ENCODE measurements around the gene ZACN. TPM values are rescaled to one million over a fixed set of nuclear protein-coding genes. Genes with fewer than 3 reads are reported as not detected.

ZACN gene
- total RNA-seq, 1 donor from 2014 or later, result not detected

DNA sequence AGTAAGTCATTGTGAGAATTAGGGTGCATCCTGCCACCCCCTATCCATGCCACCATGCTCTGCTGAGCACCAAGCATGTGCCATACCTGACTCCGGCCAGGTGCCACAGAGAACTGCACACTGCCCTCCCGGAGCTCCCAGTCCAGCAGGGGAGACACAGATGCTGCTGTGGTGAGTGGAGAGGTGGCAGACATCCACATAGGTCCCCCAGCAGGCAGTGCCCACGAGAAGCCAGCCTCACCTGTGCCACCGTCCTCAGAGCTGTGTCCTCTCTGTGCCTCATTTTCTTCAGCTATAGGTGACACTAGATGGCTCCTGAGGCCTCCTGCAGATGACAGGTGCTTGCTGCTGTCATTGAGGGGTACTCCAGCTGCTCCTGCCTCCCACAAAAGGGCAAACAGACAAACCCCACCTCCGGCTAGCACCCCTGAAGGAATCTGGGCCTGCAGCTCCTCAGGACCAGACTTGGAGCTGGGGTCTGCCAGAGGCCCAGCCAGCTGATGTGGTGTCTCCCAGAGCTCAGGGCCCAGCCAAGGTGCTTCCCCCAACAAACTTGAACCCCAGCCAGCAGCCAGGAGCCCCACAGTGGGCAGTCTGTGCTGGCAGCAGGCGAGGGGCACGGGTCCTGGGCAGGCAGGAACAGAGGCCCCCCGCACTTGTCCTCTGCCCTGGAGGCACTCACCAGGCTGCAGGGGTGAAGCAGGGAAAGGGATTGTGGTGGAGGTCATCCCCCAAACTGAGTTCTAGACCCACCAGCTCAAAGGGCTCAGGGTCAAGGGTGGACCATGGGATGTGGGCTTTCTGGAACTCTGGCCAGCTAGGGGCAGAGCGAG is 45.0 kb downstream of the ZACN start:
- intact Hi-C loops (cut with DNase I), result no loop called here
- DNase-seq (ENCODE audit: missing footprints) (no peak), ATAC-seq (no peak)

DNA sequence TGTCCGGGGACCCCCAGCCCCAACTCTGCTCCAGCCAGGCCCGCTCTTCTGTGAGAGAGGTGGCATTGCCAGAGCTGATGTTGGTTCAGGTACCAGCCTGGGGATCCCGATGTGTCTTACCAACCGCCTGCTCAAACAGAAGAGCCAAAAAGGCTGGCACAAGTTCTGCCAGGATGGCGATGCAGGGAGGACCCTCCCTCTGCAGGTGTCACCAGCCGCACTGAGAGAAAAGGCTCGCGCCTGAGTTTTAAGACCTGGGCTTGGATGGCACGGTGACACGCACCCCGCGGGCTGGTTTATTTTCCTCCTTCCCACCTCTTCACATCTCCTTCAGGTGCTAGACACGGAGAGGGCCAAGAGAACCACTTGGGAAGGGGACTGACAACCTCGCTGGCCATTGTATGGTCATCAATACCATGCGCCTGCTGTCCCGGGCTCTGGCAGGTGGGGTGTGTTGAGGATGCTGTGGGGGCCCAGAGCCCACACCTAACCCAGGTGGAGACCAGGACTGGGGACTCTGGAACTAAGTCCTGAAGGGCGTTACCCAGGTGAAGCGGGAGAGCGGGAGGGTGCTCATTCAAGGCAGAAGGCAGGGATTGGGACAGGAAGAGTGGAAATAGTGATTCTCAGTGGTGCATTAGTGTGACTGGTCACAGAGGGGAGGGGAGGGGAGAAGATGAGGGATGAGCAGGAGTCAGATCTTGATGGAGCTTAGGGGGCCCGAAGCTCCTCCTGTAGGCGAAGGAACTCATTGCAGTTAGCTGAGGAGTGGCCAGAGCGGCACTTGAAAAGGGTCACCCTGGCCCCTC is 45.8 kb downstream of the ZACN start:
- intact Hi-C loops (cut with DNase I), result no loop called here
- ATAC-seq (no peak), DNase-seq (ENCODE audit: missing footprints) (no peak)

DNA sequence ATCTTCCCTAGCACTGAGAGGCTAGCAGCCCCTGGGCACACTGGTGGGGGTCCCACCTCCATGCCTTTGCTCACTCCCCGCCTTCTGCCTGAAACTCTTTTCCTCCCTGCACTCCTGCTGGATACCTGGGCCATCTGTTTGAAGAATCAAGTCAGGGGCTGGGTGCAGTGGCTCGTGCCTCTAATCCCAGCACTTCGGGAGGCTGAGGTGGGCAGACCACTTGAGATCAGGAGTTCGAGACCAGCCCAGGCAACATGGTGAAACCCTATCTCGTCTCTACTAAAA is 46.4 kb downstream of the ZACN start:
- no peak for DNase-seq (ENCODE audit: missing footprints)

DNA sequence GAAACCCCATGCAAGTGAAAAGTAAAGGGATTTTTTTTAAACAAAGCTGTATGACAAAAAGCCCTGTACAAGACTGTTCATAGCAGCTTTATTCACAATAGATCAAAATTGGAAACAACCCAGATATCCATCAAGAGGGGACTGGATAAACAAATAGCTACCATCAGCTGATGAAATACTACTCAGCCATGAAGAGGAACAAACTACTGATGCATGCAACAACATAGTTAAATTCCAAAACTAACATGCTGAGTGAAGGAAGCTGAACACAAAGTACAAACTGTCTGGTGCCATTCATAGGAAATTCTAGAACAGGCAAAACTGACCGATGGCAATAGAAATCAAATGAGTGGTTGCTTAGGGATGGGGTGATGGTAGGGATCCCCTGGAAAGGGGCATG is 46.9 kb downstream of the ZACN start:
- DNase-seq (ENCODE audit: missing footprints) (no peak), ATAC-seq (no peak)
- intact Hi-C loops (cut with DNase I), result no loop called here

More for the DNA sequence above, 46.4 kb downstream of the ZACN start:
- ATAC-seq, result no peak
- intact Hi-C loops (cut with DNase I), result no loop called here

DNA sequence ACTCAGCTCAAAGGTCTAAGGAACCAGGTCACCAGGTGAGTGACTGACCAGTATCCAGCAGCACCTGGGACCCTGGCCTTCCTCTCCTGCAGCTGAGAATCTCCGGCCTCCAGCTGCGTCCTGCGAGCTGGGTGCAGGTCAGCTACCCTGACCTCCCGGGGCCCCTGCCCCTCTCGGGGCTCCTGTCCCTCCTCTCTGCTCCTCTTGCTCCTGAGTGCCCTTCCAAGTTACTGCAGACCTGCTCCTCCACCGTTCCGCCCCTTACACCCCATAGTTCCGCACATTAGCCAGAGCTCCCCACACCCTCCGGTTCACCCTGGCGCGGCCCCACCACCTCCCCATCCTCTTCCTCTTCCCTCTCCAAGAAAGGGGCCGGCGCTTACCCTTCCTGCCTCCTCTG is 51.5 kb downstream of the ZACN start:
- ATAC-seq (no peak), DNase-seq (ENCODE audit: missing footprints) (no peak)
- intact Hi-C loops (cut with DNase I), result no loop called here

DNA sequence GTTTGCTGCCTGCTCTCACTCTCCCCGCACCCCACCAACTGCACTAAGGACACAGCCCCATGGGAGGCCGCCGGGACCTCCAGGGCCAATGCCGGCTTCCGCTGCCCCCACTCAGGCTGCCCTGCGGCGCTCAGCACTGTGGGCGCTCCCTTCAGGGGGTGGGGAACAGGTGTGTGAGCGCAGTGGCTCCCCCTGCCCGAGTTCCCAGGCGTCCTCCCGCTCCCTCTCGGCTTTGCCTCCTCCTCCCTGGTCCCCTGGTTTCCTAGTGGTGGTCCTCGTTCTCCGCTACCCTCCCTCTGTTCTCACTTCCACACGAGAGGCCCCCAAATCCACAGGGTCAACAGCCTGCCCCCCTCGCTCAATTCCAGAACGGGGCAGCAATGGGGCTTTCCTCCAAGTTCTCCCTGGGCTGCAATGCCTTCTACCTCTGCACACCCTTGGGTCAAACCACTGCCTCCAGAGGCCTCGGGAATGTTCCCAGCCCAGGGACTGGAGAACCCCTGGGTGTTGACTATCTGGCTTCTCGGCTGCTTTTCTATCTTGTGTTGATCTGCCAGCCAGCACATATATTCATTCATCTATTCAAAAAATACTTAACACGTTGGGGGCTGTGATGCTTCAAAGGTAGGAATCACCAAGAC is 52.2 kb downstream of the ZACN start:
- intact Hi-C loops (cut with DNase I), result no loop called here
- no peak for ATAC-seq

DNA sequence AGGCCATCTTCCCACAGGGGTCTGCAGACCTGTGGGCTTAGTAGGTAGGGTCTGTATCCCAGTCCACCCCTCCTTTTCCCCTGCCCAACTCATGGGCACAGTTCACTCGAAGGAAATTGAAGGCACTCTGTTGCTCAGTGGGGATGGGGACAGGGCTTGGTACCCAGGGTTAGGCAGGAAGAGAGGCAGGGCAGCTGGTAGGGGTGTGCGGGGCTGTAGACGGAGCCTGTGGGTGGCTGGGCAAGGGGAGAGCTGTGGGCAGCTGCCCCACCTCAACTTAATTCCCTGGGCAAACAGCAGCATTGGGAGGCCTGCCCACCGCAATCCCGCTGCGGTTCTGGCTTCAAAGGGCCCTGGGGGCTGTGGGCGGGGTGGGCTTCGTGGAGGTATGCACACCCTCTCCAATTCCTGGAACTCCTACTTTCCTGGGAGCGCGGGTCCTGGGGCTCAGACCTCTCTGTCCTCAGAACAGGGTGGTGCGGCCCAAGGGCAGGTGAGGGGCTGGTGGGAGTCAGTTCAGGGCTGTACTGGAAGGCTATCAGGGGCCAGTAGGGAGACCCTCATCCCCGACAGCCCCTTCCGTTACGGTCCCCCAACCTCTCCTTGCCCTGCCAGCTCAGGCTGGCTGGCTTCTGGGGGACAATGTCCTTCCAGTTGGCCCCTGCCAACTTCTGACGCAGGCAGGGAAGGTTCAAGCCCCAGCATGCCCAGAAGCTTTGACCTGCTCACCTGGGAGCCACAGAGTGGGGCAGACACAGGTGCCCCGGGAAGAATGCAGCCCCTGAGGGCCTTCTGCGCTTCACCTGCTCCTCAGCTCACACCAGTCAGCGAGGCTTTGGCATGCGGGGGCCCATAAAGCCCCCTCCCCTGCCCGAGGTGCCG is 53.0 kb downstream of the ZACN start:
- ATAC-seq, result no peak
- DNase-seq (ENCODE audit: missing footprints), result no peak
- intact Hi-C loops (cut with DNase I), result no loop called here

More for the DNA sequence above, 52.2 kb downstream of the ZACN start:
- no peak for DNase-seq (ENCODE audit: missing footprints)

Small RNAs within 50 kb of the gene (microRNA-seq; reads per million reads assigned to microRNA genes)
- gene MIR6868, result 6.5 reads per million, percentile 17 among the genes with 10 or more reads in this experiment

Other genes starting within 250 kb of the ZACN start
- 10.7 TPM for gene UNC13D, start 234.8 kb upstream of the ZACN start, total RNA-seq
- 151 TPM for gene WBP2, start 223.8 kb upstream of the ZACN start, total RNA-seq
- gene TRIM47, start 200.6 kb upstream of the ZACN start, total RNA-seq, result 39.4 TPM
- gene TRIM65, start 182.2 kb upstream of the ZACN start, total RNA-seq, result 11.3 TPM
- 115 TPM for gene MRPL38, start 174.3 kb upstream of the ZACN start, total RNA-seq
- gene FBF1, start 138.1 kb upstream of the ZACN start, total RNA-seq, result 3.5 TPM
- 80.9 TPM for gene ACOX1, start 100.0 kb upstream of the ZACN start, total RNA-seq
- 9.4 TPM for gene TEN1, start 99.9 kb upstream of the ZACN start, total RNA-seq
- gene CDK3, start 78.3 kb upstream of the ZACN start, total RNA-seq, result 2.2 TPM
- 0.11 TPM for gene EVPL, start 51.9 kb upstream of the ZACN start, total RNA-seq
- gene SRP68, start 6.7 kb upstream of the ZACN start, total RNA-seq, result 60.1 TPM
- gene GALR2, start 4.4 kb upstream of the ZACN start, total RNA-seq, result not detected
- gene EXOC7, start 24.6 kb downstream of the ZACN start, total RNA-seq, result 70.9 TPM
- gene FOXJ1, start 62.1 kb downstream of the ZACN start, total RNA-seq, result not detected
- 19.4 TPM for gene RNF157, start 161.3 kb downstream of the ZACN start, total RNA-seq
- 30.4 TPM for gene UBALD2, start 186.2 kb downstream of the ZACN start, total RNA-seq
- gene QRICH2, start 229.1 kb downstream of the ZACN start, total RNA-seq, result 3.6 TPM

Measured in Right ventricle myocardium inferior (tissue), 1 donor.